ENCODE measurements around the gene EARS2. TPM values are rescaled to one million over a fixed set of nuclear protein-coding genes. Genes with fewer than 3 reads are reported as not detected.
"Not testable (repeated sequence)": the region's sequence is repeated elsewhere in the genome, so short reads cannot be mapped to it uniquely, and the experiment has no call there.

EARS2 gene
- total RNA-seq, 1 donor from 2014 or later: 45.3 TPM

GRCh38 chr16:23505671-23506605 is 51.2 kb downstream of the EARS2 start:
- peak; percentile 39 for DNase-seq (ENCODE audit: low read depth)

GRCh38 chr16:23505180-23505665 is 51.9 kb downstream of the EARS2 start:
- peak; percentile 68 for DNase-seq (ENCODE audit: low read depth)

GRCh38 chr16:23504453-23505179 is 52.5 kb downstream of the EARS2 start:
- peak; percentile 98 for DNase-seq (ENCODE audit: low read depth)

GRCh38 chr16:23504076-23504452 is 53.1 kb downstream of the EARS2 start:
- peak; percentile 66 for DNase-seq (ENCODE audit: low read depth)

- DNase-seq (ENCODE audit: low read depth): no peak
Observed at GRCh38 chr16:23502466-23502865, 54.7 kb downstream of the EARS2 start.

GRCh38 chr16:23501291-23501690 is 55.9 kb downstream of the EARS2 start:
- DNase-seq (ENCODE audit: low read depth): no peak

GRCh38 chr16:23500862-23501225 is 56.3 kb downstream of the EARS2 start:
- DNase-seq (ENCODE audit: low read depth): no peak

- DNase-seq (ENCODE audit: low read depth): no peak
Observed at GRCh38 chr16:23500212-23500861, 56.8 kb downstream of the EARS2 start.

- no peak for DNase-seq (ENCODE audit: low read depth)
Observed at GRCh38 chr16:23499801-23500200, 57.3 kb downstream of the EARS2 start.

GRCh38 chr16:23498863-23499262 is 58.3 kb downstream of the EARS2 start:
- peak; percentile 46 for DNase-seq (ENCODE audit: low read depth)

- DNase-seq (ENCODE audit: low read depth): no peak
Observed at GRCh38 chr16:23497543-23497868, 59.6 kb downstream of the EARS2 start.

- DNase-seq (ENCODE audit: low read depth): peak; percentile 84
Observed at GRCh38 chr16:23496821-23497542, 60.2 kb downstream of the EARS2 start.

GRCh38 chr16:23495671-23496070 is 61.5 kb downstream of the EARS2 start:
- no peak for DNase-seq (ENCODE audit: low read depth)

- DNase-seq (ENCODE audit: low read depth): no peak
Observed at GRCh38 chr16:23494188-23494587, 63.0 kb downstream of the EARS2 start.

- peak; percentile 81 for DNase-seq (ENCODE audit: low read depth)
Observed at GRCh38 chr16:23491490-23492391, 65.4 kb downstream of the EARS2 start.

GRCh38 chr16:23486480-23486879 is 70.7 kb downstream of the EARS2 start:
- no peak for DNase-seq (ENCODE audit: low read depth)

- no peak for DNase-seq (ENCODE audit: low read depth)
Observed at GRCh38 chr16:23485841-23486240, 71.3 kb downstream of the EARS2 start.

GRCh38 chr16:23485257-23485614 is 71.9 kb downstream of the EARS2 start:
- DNase-seq (ENCODE audit: low read depth): no peak

- no peak for DNase-seq (ENCODE audit: low read depth)
Observed at GRCh38 chr16:23484510-23485256, 72.5 kb downstream of the EARS2 start.

GRCh38 chr16:23483492-23483891 is 73.7 kb downstream of the EARS2 start:
- DNase-seq (ENCODE audit: low read depth): not testable (repeated sequence)
